LNCaP clone FGC (cell line): ENCODE measurements around the gene DYNLT4.
"Not testable (repeated sequence)": the region's sequence is repeated elsewhere in the genome, so short reads cannot be mapped to it uniquely, and the experiment has no call there.

Experiments used
- DNase-seq: peaks from one replicate; pipeline ENCODE4 v3.0.0-alpha.2; 2011; ENCODE audit warnings: low read depth
- H3K4me3 ChIP-seq: 2 replicates; pipeline ENCODE4 v1.5.1; 2011; ENCODE audit warnings: mild to moderate bottlenecking, low read depth, low read length, control low read depth
- CTCF ChIP-seq: IDR thresholded peaks from 2 replicates; pipeline ENCODE4 v1.5.1; 2012; ENCODE audit warnings: mild to moderate bottlenecking; ENCODE audit not compliant: control insufficient read depth, insufficient read depth; ENCODE audit errors: extremely low read depth

The DYNLT4 gene

GRCh38 chr1:44848456-44849181, 41.5 kb upstream of the DYNLT4 start:
- H3K4me3 ChIP-seq: no peak overlapping the region
- no peak for TF ChIP-seq CTCF
- no peak for DNase-seq

GRCh38 chr1:44847845-44848244, 40.7 kb upstream of the DYNLT4 start:
- TF ChIP-seq CTCF: no peak
- no peak overlapping the region for H3K4me3 ChIP-seq
- no peak for DNase-seq

- DNase-seq: no peak
- no peak overlapping the region for H3K4me3 ChIP-seq
- TF ChIP-seq CTCF: no peak
Observed at GRCh38 chr1:44846985-44847384, 39.8 kb upstream of the DYNLT4 start.

- DNase-seq: no peak
- no peak for TF ChIP-seq CTCF
- no peak within 1 kb of the TSS for H3K4me3 ChIP-seq
Observed at GRCh38 chr1:44842862-44843655, 35.9 kb upstream of the DYNLT4 start, which contains the start of gene PTCH2. PTCH2 (minus strand) TSS chr1:44843253; CDS start chr1:44842932, 321 bp downstream.

GRCh38 chr1:44842486-44842861, 35.3 kb upstream of the DYNLT4 start:
- TF ChIP-seq CTCF: no peak
- DNase-seq: no peak
- H3K4me3 ChIP-seq: no peak overlapping the region

- H3K4me3 ChIP-seq: no peak overlapping the region
- no peak for TF ChIP-seq CTCF
- DNase-seq: no peak
Observed at GRCh38 chr1:44839576-44839975, 32.4 kb upstream of the DYNLT4 start.

GRCh38 chr1:44838294-44838693, 31.1 kb upstream of the DYNLT4 start:
- DNase-seq, H3K4me3 ChIP-seq: not testable (repeated sequence)
